ENCODE measurements around the gene AGBL5. TPM values are rescaled to one million over a fixed set of nuclear protein-coding genes. Genes with fewer than 3 reads are reported as not detected.
A peak's percentile ranks its signal among the peaks of the same experiment; 100 is the strongest.

AGBL5 gene
- total and polyA plus RNA-seq, 9 of the 15 experiments (the other 6 are each of a cell fraction or from before 2014, with no cell fraction given) = 3.3 to 52.7 (median 26.2) TPM

DNA sequence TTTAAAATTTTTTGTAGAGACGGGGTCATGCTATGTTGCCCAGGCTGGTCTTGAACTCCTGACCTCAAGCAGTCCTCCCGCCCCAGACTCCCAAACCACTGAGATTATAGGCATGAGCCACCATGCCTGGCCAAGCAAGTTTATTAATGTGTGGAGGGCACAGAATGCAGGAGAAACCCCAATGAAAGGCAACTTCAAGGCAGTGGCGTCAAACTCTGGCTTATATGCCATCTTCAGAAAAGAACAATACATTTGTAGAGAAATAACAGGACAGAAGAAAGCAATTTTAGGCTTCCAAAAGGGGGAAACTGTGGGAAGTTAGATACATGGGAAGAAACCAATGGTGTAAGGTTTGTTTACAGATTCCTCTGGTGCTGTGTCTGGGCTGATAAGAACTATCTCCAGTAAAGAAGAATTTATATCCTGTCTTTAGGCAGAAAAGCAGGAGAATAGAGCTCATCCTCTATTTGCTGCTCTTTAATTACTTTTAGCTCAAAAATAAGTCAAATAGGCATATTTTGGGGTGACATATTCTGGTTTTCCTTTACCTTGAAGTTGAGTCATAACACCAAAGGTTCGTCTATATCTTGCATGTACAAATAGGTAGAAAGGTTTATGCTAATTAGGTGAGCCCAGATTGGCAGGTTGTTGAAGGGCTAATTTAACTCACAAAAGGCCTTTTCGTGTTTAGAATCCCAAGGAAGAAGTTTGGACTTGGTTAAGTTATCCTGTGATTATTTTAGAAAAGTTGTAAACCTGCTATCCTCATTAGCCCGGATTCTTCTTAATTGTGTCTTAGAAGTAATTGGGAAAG is 44.7 kb upstream of the AGBL5 start (continued):
- TF ChIP-seq, protein P1, sequence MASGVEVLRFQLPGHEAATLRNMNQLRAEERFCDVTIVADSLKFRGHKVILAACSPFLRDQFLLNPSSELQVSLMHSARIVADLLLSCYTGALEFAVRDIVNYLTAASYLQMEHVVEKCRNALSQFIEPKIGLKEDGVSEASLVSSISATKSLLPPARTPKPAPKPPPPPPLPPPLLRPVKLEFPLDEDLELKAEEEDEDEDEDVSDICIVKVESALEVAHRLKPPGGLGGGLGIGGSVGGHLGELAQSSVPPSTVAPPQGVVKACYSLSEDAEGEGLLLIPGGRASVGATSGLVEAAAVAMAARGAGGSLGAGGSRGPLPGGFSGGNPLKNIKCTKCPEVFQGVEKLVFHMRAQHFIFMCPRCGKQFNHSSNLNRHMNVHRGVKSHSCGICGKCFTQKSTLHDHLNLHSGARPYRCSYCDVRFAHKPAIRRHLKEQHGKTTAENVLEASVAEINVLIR (CRISPR knock-in tag; IDR thresholded peaks at IDR 0.05) = 0 out of 2 replicates have a peak, but pooled peaks have one; percentile 41
- TF ChIP-seq ZKSCAN8 (CRISPR knock-in tag; IDR thresholded peaks at IDR 0.05) = no peak
- no peak for TF ChIP-seq BMI1 (IDR thresholded peaks at IDR 0.05; ENCODE audit: low read length)
- peak; percentile 88 for TF ChIP-seq SMAD4 (CRISPR knock-in tag; conservative IDR thresholded peaks at IDR 0.05)
- no peak for TF ChIP-seq MYC (IDR thresholded peaks at IDR 0.05; ENCODE audit: low read depth, low read length)
- TF ChIP-seq MYC (CRISPR knock-in tag; IDR thresholded peaks at IDR 0.05; ENCODE audit: borderline replicate concordance, low read depth) = peak; percentile 78; the same call in 1 of the 2 replicates
- no peak for TF ChIP-seq FOXA1 (IDR thresholded peaks at IDR 0.05; ENCODE audit: borderline replicate concordance)
- no peak for TF ChIP-seq THRA (IDR thresholded peaks at IDR 0.05)
- TF ChIP-seq ZNF655 (CRISPR knock-in tag; IDR thresholded peaks at IDR 0.05) = no peak
- no peak for TF ChIP-seq RFX5 (IDR thresholded peaks at IDR 0.05; ENCODE audit: low read depth, low read length)
- peak; percentile 18; the same call in 1 of the 2 replicates for TF ChIP-seq MTA1 (IDR thresholded peaks at IDR 0.05; ENCODE audit: borderline replicate concordance)
- peak; percentile 27 for TF ChIP-seq ZNF197 (CRISPR knock-in tag; IDR thresholded peaks at IDR 0.05; ENCODE audit: low read depth)
- no peak for TF ChIP-seq HDGF (IDR thresholded peaks at IDR 0.05)
- no peak for TF ChIP-seq XRCC3 (IDR thresholded peaks at IDR 0.05)
- TF ChIP-seq SMARCA4 (IDR thresholded peaks at IDR 0.05) = peak; percentile 91
- TF ChIP-seq NUFIP1 (IDR thresholded peaks at IDR 0.05; ENCODE audit: partially characterized antibody) = no peak
- TF ChIP-seq, protein P2, sequence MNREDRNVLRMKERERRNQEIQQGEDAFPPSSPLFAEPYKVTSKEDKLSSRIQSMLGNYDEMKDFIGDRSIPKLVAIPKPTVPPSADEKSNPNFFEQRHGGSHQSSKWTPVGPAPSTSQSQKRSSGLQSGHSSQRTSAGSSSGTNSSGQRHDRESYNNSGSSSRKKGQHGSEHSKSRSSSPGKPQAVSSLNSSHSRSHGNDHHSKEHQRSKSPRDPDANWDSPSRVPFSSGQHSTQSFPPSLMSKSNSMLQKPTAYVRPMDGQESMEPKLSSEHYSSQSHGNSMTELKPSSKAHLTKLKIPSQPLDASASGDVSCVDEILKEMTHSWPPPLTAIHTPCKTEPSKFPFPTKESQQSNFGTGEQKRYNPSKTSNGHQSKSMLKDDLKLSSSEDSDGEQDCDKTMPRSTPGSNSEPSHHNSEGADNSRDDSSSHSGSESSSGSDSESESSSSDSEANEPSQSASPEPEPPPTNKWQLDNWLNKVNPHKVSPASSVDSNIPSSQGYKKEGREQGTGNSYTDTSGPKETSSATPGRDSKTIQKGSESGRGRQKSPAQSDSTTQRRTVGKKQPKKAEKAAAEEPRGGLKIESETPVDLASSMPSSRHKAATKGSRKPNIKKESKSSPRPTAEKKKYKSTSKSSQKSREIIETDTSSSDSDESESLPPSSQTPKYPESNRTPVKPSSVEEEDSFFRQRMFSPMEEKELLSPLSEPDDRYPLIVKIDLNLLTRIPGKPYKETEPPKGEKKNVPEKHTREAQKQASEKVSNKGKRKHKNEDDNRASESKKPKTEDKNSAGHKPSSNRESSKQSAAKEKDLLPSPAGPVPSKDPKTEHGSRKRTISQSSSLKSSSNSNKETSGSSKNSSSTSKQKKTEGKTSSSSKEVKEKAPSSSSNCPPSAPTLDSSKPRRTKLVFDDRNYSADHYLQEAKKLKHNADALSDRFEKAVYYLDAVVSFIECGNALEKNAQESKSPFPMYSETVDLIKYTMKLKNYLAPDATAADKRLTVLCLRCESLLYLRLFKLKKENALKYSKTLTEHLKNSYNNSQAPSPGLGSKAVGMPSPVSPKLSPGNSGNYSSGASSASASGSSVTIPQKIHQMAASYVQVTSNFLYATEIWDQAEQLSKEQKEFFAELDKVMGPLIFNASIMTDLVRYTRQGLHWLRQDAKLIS (CRISPR knock-in tag; IDR thresholded peaks at IDR 0.05) = 0 out of 2 replicates have a peak, but pooled peaks have one; percentile 59
- TF ChIP-seq SMARCE1 (IDR thresholded peaks at IDR 0.05) = peak; percentile 89
- no peak for TF ChIP-seq PURB (CRISPR knock-in tag; IDR thresholded peaks at IDR 0.05; ENCODE audit: low read depth)
- 0 out of 2 replicates have a peak, but pooled peaks have one; percentile 20 for TF ChIP-seq MYNN (IDR thresholded peaks at IDR 0.05)
- TF ChIP-seq MYNN (CRISPR knock-in tag; IDR thresholded peaks at IDR 0.05) = no peak
- TF ChIP-seq ZNF551 (CRISPR knock-in tag; IDR thresholded peaks at IDR 0.05) = no peak
- 0 out of 2 replicates have a peak, but pooled peaks have one; percentile 37 for TF ChIP-seq MTA3 (IDR thresholded peaks at IDR 0.05; ENCODE audit: borderline replicate concordance)
